ENCODE data around the gene PTPRG. TPM values are rescaled to one million over a fixed set of nuclear protein-coding genes. Genes with fewer than 3 reads are reported as not detected.

PTPRG gene
- total RNA-seq, 4 donors from 2014 or later: 33.5 to 56.6 (median 46.9) TPM

DNA sequence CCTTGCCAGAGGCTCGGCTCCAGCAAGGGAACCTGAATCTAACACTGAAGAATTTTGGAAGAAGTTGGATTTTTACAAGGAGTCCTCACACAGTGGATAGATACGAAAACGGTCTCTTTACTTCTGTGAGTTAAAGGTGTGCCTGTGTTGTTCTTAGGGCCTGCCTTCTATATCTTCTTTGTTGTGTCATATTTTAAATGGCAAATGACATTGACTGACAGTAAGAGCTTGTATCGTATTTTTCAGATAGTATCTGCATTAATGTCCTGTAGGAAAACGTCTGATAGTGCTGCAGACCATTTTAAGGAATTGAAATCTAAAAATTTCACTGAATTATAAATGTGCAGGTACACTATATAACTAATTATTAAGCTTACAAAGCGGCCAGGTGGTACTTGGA, 56.3 kb downstream of the PTPRG start:
- TF ChIP-seq POLR2A (IDR thresholded peaks at IDR 0.05): no peak
- TF ChIP-seq, protein P1, sequence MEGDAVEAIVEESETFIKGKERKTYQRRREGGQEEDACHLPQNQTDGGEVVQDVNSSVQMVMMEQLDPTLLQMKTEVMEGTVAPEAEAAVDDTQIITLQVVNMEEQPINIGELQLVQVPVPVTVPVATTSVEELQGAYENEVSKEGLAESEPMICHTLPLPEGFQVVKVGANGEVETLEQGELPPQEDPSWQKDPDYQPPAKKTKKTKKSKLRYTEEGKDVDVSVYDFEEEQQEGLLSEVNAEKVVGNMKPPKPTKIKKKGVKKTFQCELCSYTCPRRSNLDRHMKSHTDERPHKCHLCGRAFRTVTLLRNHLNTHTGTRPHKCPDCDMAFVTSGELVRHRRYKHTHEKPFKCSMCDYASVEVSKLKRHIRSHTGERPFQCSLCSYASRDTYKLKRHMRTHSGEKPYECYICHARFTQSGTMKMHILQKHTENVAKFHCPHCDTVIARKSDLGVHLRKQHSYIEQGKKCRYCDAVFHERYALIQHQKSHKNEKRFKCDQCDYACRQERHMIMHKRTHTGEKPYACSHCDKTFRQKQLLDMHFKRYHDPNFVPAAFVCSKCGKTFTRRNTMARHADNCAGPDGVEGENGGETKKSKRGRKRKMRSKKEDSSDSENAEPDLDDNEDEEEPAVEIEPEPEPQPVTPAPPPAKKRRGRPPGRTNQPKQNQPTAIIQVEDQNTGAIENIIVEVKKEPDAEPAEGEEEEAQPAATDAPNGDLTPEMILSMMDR (IDR thresholded peaks at IDR 0.05): no peak

DNA sequence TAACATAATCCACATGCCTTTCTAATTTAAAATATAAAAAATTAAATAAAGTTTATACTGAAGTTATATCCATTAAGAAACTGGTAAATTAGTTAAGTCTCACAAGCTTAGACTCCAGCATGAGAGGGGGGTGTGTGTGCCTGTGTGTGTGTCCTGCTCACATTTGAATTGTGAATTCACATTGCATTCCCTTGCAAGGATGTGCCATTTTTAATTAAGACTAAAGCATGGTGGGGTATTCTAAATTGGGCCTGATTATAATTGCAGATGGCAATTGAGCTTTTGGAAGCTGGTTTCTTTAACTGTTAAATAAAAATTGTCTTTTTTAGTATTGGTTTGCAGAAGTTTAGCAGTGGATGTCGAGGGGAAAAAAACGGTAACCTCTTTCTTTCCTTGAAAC, 56.9 kb downstream of the PTPRG start:
- Histone ChIP-seq H3K9me3 (no peaks in the 10 kb centered on the region), H3K27ac (no peak overlapping the region), H3K4me1 (peaks cover 0 to 13% (median 2%) of the 10 kb centered on the region in 4 donors), H3K27me3 (no peaks in the 10 kb centered on the region), H3K4me3 (no peak overlapping the region), H3K36me3 (no peaks in the 10 kb centered on the region)
- no peak for DNase-seq
- TF ChIP-seq POLR2A (IDR thresholded peaks at IDR 0.05): no peak
- TF ChIP-seq, protein P1 (IDR thresholded peaks at IDR 0.05): no peak

More for the DNA sequence above, 56.3 kb downstream of the PTPRG start:
- no peaks in the 10 kb centered on the region for H3K27me3 ChIP-seq
- H3K4me3 ChIP-seq: no peak overlapping the region
- peaks cover 0 to 13% (median 2%) of the 10 kb centered on the region in 4 donors for H3K4me1 ChIP-seq
- DNase-seq: no peak
- H3K36me3 ChIP-seq: no peaks in the 10 kb centered on the region
- peak overlapping the region in 2 of 4 donors; percentile 26 to 37 for H3K27ac ChIP-seq
- H3K9me3 ChIP-seq: no peaks in the 10 kb centered on the region

DNA sequence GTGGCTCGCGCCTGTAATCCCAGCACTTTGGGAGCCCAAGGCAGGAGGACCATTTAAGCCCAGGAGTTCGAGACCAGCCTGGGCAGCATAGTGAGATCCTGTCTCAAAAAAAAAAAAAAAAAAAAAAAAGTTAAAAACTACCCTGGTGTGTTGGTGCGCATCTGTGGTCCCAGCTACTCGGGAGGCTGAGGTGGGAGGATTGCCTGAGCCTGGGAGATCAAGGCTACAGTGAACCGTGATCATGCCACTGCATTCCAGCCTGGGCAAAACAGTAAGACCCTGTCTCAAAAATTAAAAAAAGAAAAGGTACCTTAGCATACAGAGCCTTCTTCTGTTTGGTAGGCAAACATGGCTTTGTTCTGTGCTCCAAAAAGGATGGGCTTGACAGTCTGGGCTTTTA, 57.5 kb downstream of the PTPRG start:
- TF ChIP-seq, protein P1 (IDR thresholded peaks at IDR 0.05): no peak
- no peak for TF ChIP-seq POLR2A (IDR thresholded peaks at IDR 0.05)
- Histone ChIP-seq H3K4me3 (no peak overlapping the region), H3K4me1 (peaks cover 0 to 13% (median 2%) of the 10 kb centered on the region in 4 donors), H3K36me3 (no peaks in the 10 kb centered on the region), H3K27ac (no peak overlapping the region), H3K9me3 (no peaks in the 10 kb centered on the region), H3K27me3 (no peaks in the 10 kb centered on the region)
- no peak for DNase-seq

DNA sequence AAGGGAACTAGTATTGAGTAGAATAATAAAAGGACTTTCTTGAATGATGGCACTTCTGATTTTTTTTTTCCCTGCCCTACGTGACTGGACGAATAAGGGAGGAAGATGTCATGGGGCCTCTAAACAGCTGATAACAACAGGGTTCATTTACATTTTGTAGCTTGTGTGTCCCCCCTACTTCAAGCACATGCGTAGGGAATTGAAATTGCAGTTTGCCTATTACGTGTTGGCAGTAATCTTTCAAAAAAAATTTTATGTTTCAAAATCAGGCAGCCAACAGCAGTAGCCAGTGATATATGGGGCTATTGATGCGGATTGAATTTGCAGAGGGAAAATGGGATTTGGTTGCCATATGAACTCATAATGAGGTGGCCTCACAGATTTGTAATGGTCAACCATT, 58.7 kb downstream of the PTPRG start:
- H3K4me1 ChIP-seq: peaks cover 0 to 13% (median 2%) of the 10 kb centered on the region in 4 donors
- DNase-seq: no peak
- TF ChIP-seq POLR2A (IDR thresholded peaks at IDR 0.05): no peak
- TF ChIP-seq, protein P1 (IDR thresholded peaks at IDR 0.05): no peak
- H3K27ac ChIP-seq: no peak overlapping the region
- H3K4me3 ChIP-seq: no peak overlapping the region
- H3K9me3 ChIP-seq: no peaks in the 10 kb centered on the region
- H3K36me3 ChIP-seq: no peaks in the 10 kb centered on the region
- no peaks in the 10 kb centered on the region for H3K27me3 ChIP-seq

DNA sequence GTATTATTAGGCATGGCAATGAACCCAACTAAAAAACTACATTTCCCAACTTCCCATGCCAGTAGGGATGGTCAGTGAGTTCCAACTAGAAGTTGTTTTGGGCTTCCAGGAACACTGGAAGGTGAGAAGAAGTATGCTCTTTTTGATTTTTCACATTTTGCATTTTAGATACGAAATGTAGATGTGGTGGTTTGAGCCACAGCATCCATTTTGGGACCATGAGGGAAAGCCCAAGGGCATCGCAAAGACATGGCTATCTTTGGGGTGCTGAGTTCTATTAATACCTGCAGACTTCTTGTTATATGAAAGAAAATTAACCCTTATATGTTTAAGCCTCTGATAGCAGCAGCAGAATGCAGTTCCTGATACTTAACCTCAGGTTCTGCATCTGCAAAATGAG, 62.9 kb downstream of the PTPRG start:
- peaks cover 0 to 9% (median 0%) of the 10 kb centered on the region in 4 donors for H3K4me1 ChIP-seq
- H3K4me3 ChIP-seq: no peak overlapping the region
- no peaks in the 10 kb centered on the region for H3K27me3 ChIP-seq
- no peak for TF ChIP-seq POLR2A (IDR thresholded peaks at IDR 0.05)
- TF ChIP-seq, protein P1 (IDR thresholded peaks at IDR 0.05): no peak
- no peaks in the 10 kb centered on the region for H3K9me3 ChIP-seq
- no peak for DNase-seq
- no peaks in the 10 kb centered on the region for H3K36me3 ChIP-seq
- no peak overlapping the region for H3K27ac ChIP-seq

DNA sequence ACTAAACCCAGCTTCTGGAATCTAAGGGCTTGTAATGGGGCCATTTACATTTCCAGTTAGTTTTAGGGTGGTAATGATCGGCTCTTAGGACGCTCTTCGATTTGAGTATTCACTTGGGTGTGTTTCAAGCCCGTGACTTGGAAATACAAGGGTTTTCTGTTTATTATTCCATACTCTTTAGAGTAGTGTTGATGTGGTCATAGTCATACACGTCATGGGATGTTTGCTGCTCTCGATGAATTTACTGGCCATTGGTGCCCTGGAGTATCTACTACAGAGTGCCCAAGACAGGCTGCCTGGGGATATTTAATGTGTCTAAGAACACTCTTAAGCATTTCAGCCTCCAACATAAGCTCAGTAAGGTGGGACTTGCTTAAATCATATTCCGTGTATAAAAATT, 64.1 kb downstream of the PTPRG start:
- no peak overlapping the region for H3K27ac ChIP-seq
- H3K9me3 ChIP-seq: no peaks in the 10 kb centered on the region
- peaks cover 0 to 9% (median 0%) of the 10 kb centered on the region in 4 donors for H3K4me1 ChIP-seq
- DNase-seq: no peak
- H3K27me3 ChIP-seq: no peaks in the 10 kb centered on the region
- H3K36me3 ChIP-seq: no peaks in the 10 kb centered on the region
- TF ChIP-seq, protein P1 (IDR thresholded peaks at IDR 0.05): no peak
- TF ChIP-seq POLR2A (IDR thresholded peaks at IDR 0.05): no peak
- no peak overlapping the region for H3K4me3 ChIP-seq
